K562 (cell line): ENCODE data around the gene TAF11L8. TPM values are rescaled to one million over a fixed set of nuclear protein-coding genes. Genes with fewer than 3 reads are reported as not detected.
"Not testable (repeated sequence)": the region's sequence is repeated elsewhere in the genome, so short reads cannot be mapped to it uniquely, and the experiment has no call there.

ENCODE experiments used
- ATAC-seq: fragments of 200-7000 bp; cut with Tn5 transposase; 3 replicates; pipeline ENCODE4 v1.9.1; 2020; ENCODE audit warnings: moderate library complexity
- BruUV-seq: library from RNA; stranded (reverse); fragments of 400-500 nt; replicated peaks from 2 replicates; lab custom pipeline; 2021; lab: Mats Ljungman, UMichigan
- CTCF ChIA-PET: fragments of 300-600 bp; formaldehyde crosslinking; extraction: SDS; loops from one replicate; lab custom pipeline; 2021; ENCODE audit warnings: low intra/inter-chr PET ratio; lab: Yijun Ruan, JAX
- POLR2A ChIA-PET: fragments of 300-600, 350-650 bp; sonication (Branson Sonifier 250); formaldehyde crosslinking; extraction: SDS; loops from one replicate; lab custom pipeline; 2021; ENCODE audit warnings: antibody characterized with exemption, inconsistent platforms; lab: Yijun Ruan, JAX
- DNase-seq, 4 experiments: peaks; one replicate each; pipeline versions ENCODE4 v3.0.0 to v3.0.0-alpha.2; 2011 to 2018; ENCODE audit warnings: low spot score in 3 of 4, mixed read lengths in 3 of 4; ENCODE audit errors: extremely low read depth in 1 of 4
- FAIRE-seq: peaks from 2 replicates; lab custom pipeline; 2011; peaks lifted over from hg19 to GRCh38; lab: Jason Lieb, UNC
- H2AFZ ChIP-seq: 2 replicates; pipeline ENCODE4 v1.6.0; 2011; ENCODE audit warnings: low read depth, low read length, control low read depth, inconsistent platforms
- H3K27ac ChIP-seq: fragments of 200-600 bp; 3 replicates; pipeline ENCODE4 v1.8.0; 2011; ENCODE audit warnings: low read depth, mild to moderate bottlenecking, control low read depth, inconsistent platforms, low read length, moderate library complexity, mixed read lengths; ENCODE audit errors: extremely low read depth
- H3K27me3 ChIP-seq, 2 experiments: fragments of 300-600 bp in 1 of 2; 2 replicates in 1 of 2; 3 replicates in 1 of 2; pipeline versions ENCODE4 v1.6.0 to v1.8.0; 2011; ENCODE audit warnings: inconsistent platforms in 2 of 2, low read length in 2 of 2, mild to moderate bottlenecking in 1 of 2, mixed read lengths in 1 of 2, moderate library complexity in 1 of 2; ENCODE audit not compliant: control insufficient read depth in 2 of 2, insufficient read depth in 2 of 2
- H3K36me3 ChIP-seq: fragments of 300-600 bp; 3 replicates; pipeline ENCODE4 v1.8.0; 2011; ENCODE audit warnings: mild to moderate bottlenecking, low read length, inconsistent platforms; ENCODE audit not compliant: control insufficient read depth, insufficient read depth
- H3K4me1 ChIP-seq, 2 experiments: fragments of 200-600 bp in 1 of 2; replicated peaks in 1 of 2; 2 replicates in 1 of 2; 3 replicates in 1 of 2; pipeline versions ENCODE4 v1.5.1 to v1.8.0; 2011; ENCODE audit warnings: inconsistent platforms in 2 of 2, low read length in 2 of 2, mild to moderate bottlenecking in 1 of 2, mixed read lengths in 1 of 2, moderate library complexity in 1 of 2; ENCODE audit not compliant: control insufficient read depth in 2 of 2, insufficient read depth in 2 of 2
- H3K4me2 ChIP-seq: 2 replicates; pipeline ENCODE4 v1.6.1; 2011; ENCODE audit warnings: low read length, control low read depth, inconsistent platforms, mixed read lengths; ENCODE audit not compliant: insufficient read depth
- H3K4me3 ChIP-seq: fragments of 200-600 bp; sonication (generic), shearing (Covaris generic); 2 replicates; pipeline ENCODE4 v1.5.1; 2016; ENCODE audit warnings: control low read depth, inconsistent platforms
- H3K79me2 ChIP-seq: fragments of 200-600 bp; 3 replicates; pipeline ENCODE4 v1.8.0; 2011; ENCODE audit warnings: low read length, inconsistent platforms; ENCODE audit not compliant: control insufficient read depth, insufficient read depth
- H3K9ac ChIP-seq, 2 experiments: 2 replicates each; pipeline versions ENCODE4 v1.6.0 to v1.6.1; 2011; ENCODE audit warnings: low read depth in 2 of 2, low read length in 2 of 2, control low read depth in 1 of 2, inconsistent platforms in 1 of 2, mild to moderate bottlenecking in 1 of 2, mixed read lengths in 1 of 2; ENCODE audit not compliant: insufficient read depth in 1 of 2
- H3K9me1 ChIP-seq: one replicate; pipeline ENCODE4 v1.6.0; 2011; ENCODE audit warnings: inconsistent platforms, mild to moderate bottlenecking, low read length, moderate library complexity; ENCODE audit not compliant: control insufficient read depth, insufficient read depth
- H3K9me3 ChIP-seq: replicated peaks from 2 replicates; pipeline ENCODE4 v1.5.1; 2011; ENCODE audit warnings: low read depth, low read length, inconsistent platforms; ENCODE audit not compliant: control insufficient read depth, insufficient read depth
- H4K20me1 ChIP-seq: replicated peaks from 2 replicates; pipeline ENCODE4 v1.6.1; 2011; ENCODE audit warnings: low read length, inconsistent platforms, mixed read lengths; ENCODE audit not compliant: control insufficient read depth, insufficient read depth
- WGBS: fragments of 100-300 bp; shearing (Covaris generic); methylation state at CpG from one replicate; pipeline ENCODE4 v1.1.6; 2016; ENCODE audit warnings: low coverage, mixed read lengths; ENCODE audit not compliant: insufficient coverage; ENCODE audit errors: missing lambda C conversion rate; 5-methylcytosine and 5-hydroxymethylcytosine counted together
- in situ Hi-C: fragments of 300-500 bp; cut with MboI; formaldehyde crosslinking; loops from 4 replicates; pipeline ENCODE4 v1.15.0; 2018; ENCODE audit warnings: inconsistent platforms, mixed read lengths
- intact Hi-C: fragments of 100-400 bp; cut with micrococcal nuclease; formaldehyde crosslinking; loops from 2 replicates; pipeline ENCODE4 v1.14.2; 2022
- polyA plus RNA-seq, 8 experiments: library from polyadenylated mRNA; depleted of rRNA in 4 of 8; stranded (reverse) in 5 of 8; unstranded in 3 of 8; fragments of >200 nt; fragmentation: Nextera tagmentation in 2 of 8; fragmentation: Illumina TruSeq in 1 of 8; extraction: Ambion mirVana in 2 of 8; extraction: Trizol in 1 of 8; gene quantifications; 2 replicates each; pipeline versions ENCODE4 v1.2.1 to v1.2.3, GENCODE V29; 2011 to 2014; ENCODE audit warnings: inconsistent platforms in 1 of 8, missing spikeins in 1 of 8
- total RNA-seq, 7 experiments: library from RNA; depleted of rRNA in 6 of 7; stranded (reverse); fragments of >200 nt in 6 of 7; fragmentation: Illumina TruSeq in 2 of 7; extraction: Trizol in 2 of 7; gene quantifications; 2 replicates each; pipeline versions ENCODE4 v1.2.1 to v1.2.3, GENCODE V29; 2011 to 2021; ENCODE audit warnings: low replicate concordance in 1 of 7

The TAF11L8 gene
- total and polyA plus RNA-seq, 9 of the 15 experiments (the other 6 are each of a cell fraction or from before 2014, with no cell fraction given), result not detected

DNA sequence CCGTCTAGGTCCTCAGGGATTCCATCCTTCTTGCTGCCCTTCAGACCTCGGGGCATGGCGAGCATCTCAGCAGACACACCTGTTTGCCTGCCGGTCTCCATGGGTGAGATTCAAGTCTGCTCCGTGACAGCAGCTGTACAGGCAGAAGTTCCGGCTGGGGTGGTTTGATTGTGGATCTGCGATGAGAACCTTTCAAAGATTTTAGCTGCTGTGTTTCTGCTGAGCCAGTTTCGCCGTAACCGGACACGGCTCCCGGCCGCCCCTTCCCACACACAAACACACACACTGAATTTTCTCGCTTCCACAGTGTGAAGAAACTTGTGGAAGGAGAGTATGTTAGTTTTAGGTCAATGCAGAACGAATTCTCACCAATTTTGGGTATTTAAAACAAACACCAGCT lies 7.0 kb upstream of the TAF11L8 start, which contains the start of gene TAF11L10:
Gene TAF11L10, minus strand, starts transcription at position 101 of the 400 bp plus-strand sequence.
- BruUV-seq, CTCF ChIA-PET, intact Hi-C loops, H2AFZ ChIP-seq, H3K9me3 ChIP-seq, H3K4me3 ChIP-seq, ATAC-seq, DNase-seq, H3K36me3 ChIP-seq, H3K4me2 ChIP-seq, H3K9ac ChIP-seq, H3K9me1 ChIP-seq, H3K27me3 ChIP-seq, H3K4me1 ChIP-seq, H4K20me1 ChIP-seq, H3K79me2 ChIP-seq, H3K27ac ChIP-seq, POLR2A ChIA-PET, FAIRE-seq: not testable (repeated sequence)
- in situ Hi-C loops, result loop anchor here (10.0 to 25.0 kb wide), 3 partner anchors 113 to 685 kb away; no protein-coding TSS in a partner anchor
- WGBS, result no CpG with 5 or more reads among the region's 15 CpGs

- H3K9me1 ChIP-seq, BruUV-seq, H3K4me2 ChIP-seq, H3K4me1 ChIP-seq, H3K27me3 ChIP-seq, FAIRE-seq, H3K4me3 ChIP-seq, H3K27ac ChIP-seq, H3K79me2 ChIP-seq, H3K36me3 ChIP-seq, ATAC-seq, intact Hi-C loops, H3K9me3 ChIP-seq, H3K9ac ChIP-seq, H4K20me1 ChIP-seq, POLR2A ChIA-PET, DNase-seq, CTCF ChIA-PET, H2AFZ ChIP-seq: not testable (repeated sequence)
- 14% methylated on average over 2 of the region's 15 CpGs for WGBS
- in situ Hi-C loops, result loop anchor here (10.0 to 25.0 kb wide), 3 partner anchors 109 to 682 kb away; no protein-coding TSS in a partner anchor
These were observed 3.5 kb upstream of the TAF11L8 start, which contains the start of gene TAF11L9 for GRCh38 chr5:17594255-17594654. Gene TAF11L9, minus strand, starts transcription at chr5:17594394.

GRCh38 chr5:17585658-17586057 lies 5.1 kb downstream of the TAF11L8 start, which contains the start of gene TAF11L7:
Gene TAF11L7, minus strand, starts transcription at chr5:17585758.
- POLR2A ChIA-PET, CTCF ChIA-PET: not testable (repeated sequence)

More at GRCh38 chr5:17585658-17586057, 5.1 kb downstream of the TAF11L8 start, which contains the start of gene TAF11L7:
- H3K79me2 ChIP-seq, H3K4me1 ChIP-seq, H4K20me1 ChIP-seq, H3K4me3 ChIP-seq, intact Hi-C loops, BruUV-seq, H3K9me3 ChIP-seq, H3K27ac ChIP-seq, FAIRE-seq, H3K27me3 ChIP-seq, H3K9me1 ChIP-seq, H2AFZ ChIP-seq, ATAC-seq, H3K36me3 ChIP-seq, H3K4me2 ChIP-seq, DNase-seq, H3K9ac ChIP-seq: not testable (repeated sequence)
- in situ Hi-C loops, result loop anchor here (25.0 kb wide), 2 partner anchors 348 to 673 kb away; no protein-coding TSS in a partner anchor
- no CpG with 5 or more reads among the region's 16 CpGs for WGBS
